ENCODE results near the gene NANOS2.
A peak's percentile ranks its signal among the peaks of the same experiment; 100 is the strongest.

The NANOS2 gene

GRCh38 chr19:45924891-45925447, 10.4 kb upstream of the NANOS2 start:
- no peak overlapping the region for H3K4me3 Mint-ChIP-seq
- H3K9me3 Mint-ChIP-seq = peaks cover 3% of the 10 kb centered on the region
- TF ChIP-seq CTCF (IDR thresholded peaks at IDR 0.05) = no peak
- no peak for DNase-seq
- peaks cover 6% of the 10 kb centered on the region for H3K4me1 Mint-ChIP-seq
- H3K27me3 Mint-ChIP-seq (ENCODE audit: low read depth, poor library complexity) = peaks cover 45% of the 10 kb centered on the region
- H3K27ac Mint-ChIP-seq = no peak overlapping the region
- H3K36me3 Mint-ChIP-seq (ENCODE audit: low read depth) = no peaks in the 10 kb centered on the region

GRCh38 chr19:45922281-45922680, 7.7 kb upstream of the NANOS2 start:
- TF ChIP-seq CTCF (IDR thresholded peaks at IDR 0.05) = no peak
- peaks cover 37% of the 10 kb centered on the region for H3K27me3 Mint-ChIP-seq (ENCODE audit: low read depth, poor library complexity)
- H3K9me3 Mint-ChIP-seq = no peaks in the 10 kb centered on the region
- H3K36me3 Mint-ChIP-seq (ENCODE audit: low read depth) = no peaks in the 10 kb centered on the region
- no peaks in the 10 kb centered on the region for H3K4me1 Mint-ChIP-seq
- DNase-seq = no peak
- H3K4me3 Mint-ChIP-seq = no peak overlapping the region
- H3K27ac Mint-ChIP-seq = no peak overlapping the region

DNA sequence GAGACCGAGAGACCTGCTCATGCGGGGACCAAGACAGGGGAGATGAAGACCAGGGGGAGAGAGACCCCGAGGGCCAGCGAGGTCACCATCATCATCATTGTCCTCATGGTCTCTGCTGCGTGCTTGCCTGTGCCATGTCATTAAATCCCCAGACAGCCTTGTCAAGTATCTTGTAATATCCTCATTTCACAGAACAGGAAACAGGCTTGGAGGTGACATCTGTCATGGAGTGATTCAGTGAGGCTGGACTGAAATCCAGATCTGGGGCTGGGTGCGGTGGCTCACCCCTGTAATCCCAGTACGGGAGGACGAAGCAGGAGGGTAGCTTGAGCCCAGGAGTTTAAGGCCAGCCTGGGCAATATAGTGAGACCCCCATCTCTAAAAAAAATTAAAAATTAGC, 5.9 kb upstream of the NANOS2 start:
- no peaks in the 10 kb centered on the region for H3K4me1 Mint-ChIP-seq
- TF ChIP-seq CTCF (IDR thresholded peaks at IDR 0.05) = no peak
- H3K27me3 Mint-ChIP-seq (ENCODE audit: low read depth, poor library complexity) = peaks cover 38% of the 10 kb centered on the region
- H3K9me3 Mint-ChIP-seq = no peaks in the 10 kb centered on the region
- no peak for DNase-seq
- peak overlapping the region; percentile 22 for H3K27ac Mint-ChIP-seq
- H3K36me3 Mint-ChIP-seq (ENCODE audit: low read depth) = no peaks in the 10 kb centered on the region
- H3K4me3 Mint-ChIP-seq = no peak overlapping the region

GRCh38 chr19:45919678-45920077, 5.1 kb upstream of the NANOS2 start:
- no peak overlapping the region for H3K27ac Mint-ChIP-seq
- H3K9me3 Mint-ChIP-seq = no peaks in the 10 kb centered on the region
- no peaks in the 10 kb centered on the region for H3K36me3 Mint-ChIP-seq (ENCODE audit: low read depth)
- H3K4me3 Mint-ChIP-seq = no peak overlapping the region
- no peaks in the 10 kb centered on the region for H3K4me1 Mint-ChIP-seq
- no peak for DNase-seq
- peaks cover 33% of the 10 kb centered on the region for H3K27me3 Mint-ChIP-seq (ENCODE audit: low read depth, poor library complexity)
- TF ChIP-seq CTCF (IDR thresholded peaks at IDR 0.05) = no peak

- no peak for TF ChIP-seq CTCF (IDR thresholded peaks at IDR 0.05)
- Mint-ChIP-seq H3K27ac (no peak overlapping the region), H3K36me3 (ENCODE audit: low read depth) (no peaks in the 10 kb centered on the region), H3K9me3 (no peaks in the 10 kb centered on the region), H3K27me3 (ENCODE audit: low read depth, poor library complexity) (peaks cover 28% of the 10 kb centered on the region), H3K4me3 (no peak overlapping the region), H3K4me1 (no peaks in the 10 kb centered on the region)
- no peak for DNase-seq
Observed at GRCh38 chr19:45918721-45919120, 4.1 kb upstream of the NANOS2 start.

- no peaks in the 10 kb centered on the region for H3K36me3 Mint-ChIP-seq (ENCODE audit: low read depth)
- no peak for TF ChIP-seq CTCF (IDR thresholded peaks at IDR 0.05)
- no peak overlapping the region for H3K4me3 Mint-ChIP-seq
- no peaks in the 10 kb centered on the region for H3K4me1 Mint-ChIP-seq
- H3K27ac Mint-ChIP-seq = no peak overlapping the region
- DNase-seq = no peak
- no peaks in the 10 kb centered on the region for H3K9me3 Mint-ChIP-seq
- H3K27me3 Mint-ChIP-seq (ENCODE audit: low read depth, poor library complexity) = peaks cover 29% of the 10 kb centered on the region
Observed at GRCh38 chr19:45917421-45918091, 3.0 kb upstream of the NANOS2 start.
